H1 (cell line): ENCODE results near the gene AGGF1. TPM values are rescaled to one million over a fixed set of nuclear protein-coding genes. Genes with fewer than 3 reads are reported as not detected.

Experiments used
- ATF2 ChIP-seq: IDR thresholded peaks from 2 replicates; pipeline ENCODE4 v1.6.1; 2012; ENCODE audit warnings: low read length, inconsistent platforms
- CEBPB ChIP-seq: IDR thresholded peaks from 2 replicates; pipeline ENCODE4 v1.6.1; 2012; ENCODE audit warnings: low read depth, low read length
- MAX ChIP-seq: IDR thresholded peaks from 2 replicates; pipeline ENCODE4 v1.6.1; 2012; ENCODE audit warnings: inconsistent platforms
- polyA plus RNA-seq, 7 experiments: library from polyadenylated mRNA; depleted of rRNA in 3 of 7; stranded (reverse) in 5 of 7; unstranded in 2 of 7; fragments of >200 nt in 5 of 7; fragments of 200-250 nt in 2 of 7; gene quantifications; 1 replicate in 5 of 7; 2 replicates in 1 of 7; 4 replicates in 1 of 7; pipeline versions ENCODE4 v1.2.1 to v1.2.3, GENCODE V29; 2011 to 2013; ENCODE audit warnings: missing spikeins in 2 of 7, mixed read lengths in 2 of 7
- total RNA-seq: library from RNA; stranded (reverse); fragmentation: NEBNext Ultra II Directional; extraction: Animal tissue kit (Norgen Biotek cat#: 25700); gene quantifications from 2 replicates; pipeline ENCODE4 v1.2.1, GENCODE V29; 2021

AGGF1 gene
- total and polyA plus RNA-seq, 2 of the 8 experiments (the other 6 are each of a cell fraction or from before 2014, with no cell fraction given): 7.3 to 19.0 TPM

- TF ChIP-seq MAX (no peak), ATF2 (no peak), CEBPB (no peak)
Measured at GRCh38 chr5:77103457-77103856, 73.3 kb downstream of the AGGF1 start (continued).
